HG02884 (cell line): Measurements from ENCODE around the gene G6PC2.
A peak's percentile ranks its signal among the peaks of the same experiment; 100 is the strongest.
"Not testable (repeated sequence)": the region's sequence is repeated elsewhere in the genome, so short reads cannot be mapped to it uniquely, and the experiment has no call there.

Experiments
- ATAC-seq: cut with Tn5 transposase; IDR thresholded peaks from one replicate; pipeline ENCODE4 v1.9.1; 2021; ENCODE audit warnings: mild to moderate bottlenecking, moderate library complexity; ENCODE audit not compliant: unreplicated experiment

G6PC2 gene

DNA sequence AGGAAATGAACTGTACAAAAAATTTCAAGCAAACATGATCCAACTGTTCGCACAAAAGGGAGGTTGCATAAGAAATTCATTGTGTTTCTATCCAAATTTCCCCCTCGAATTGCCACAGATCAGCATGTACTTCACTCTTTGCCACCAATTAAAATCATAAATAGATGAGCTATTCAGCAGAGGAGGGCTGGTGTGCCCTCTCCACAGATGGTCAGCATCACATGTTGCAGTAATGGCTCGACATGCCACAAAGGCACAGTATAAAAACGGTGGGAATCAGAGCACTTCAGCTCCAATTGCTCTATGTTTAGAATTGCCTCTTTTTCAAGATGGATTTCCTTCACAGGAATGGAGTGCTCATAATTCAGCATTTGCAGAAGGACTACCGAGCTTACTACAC is at the start of gene G6PC2:
G6PC2 (plus strand) TSS at position 289 of the 400 bp plus-strand sequence; CDS start at position 330, 41 bp downstream.
- no peak for ATAC-seq

DNA sequence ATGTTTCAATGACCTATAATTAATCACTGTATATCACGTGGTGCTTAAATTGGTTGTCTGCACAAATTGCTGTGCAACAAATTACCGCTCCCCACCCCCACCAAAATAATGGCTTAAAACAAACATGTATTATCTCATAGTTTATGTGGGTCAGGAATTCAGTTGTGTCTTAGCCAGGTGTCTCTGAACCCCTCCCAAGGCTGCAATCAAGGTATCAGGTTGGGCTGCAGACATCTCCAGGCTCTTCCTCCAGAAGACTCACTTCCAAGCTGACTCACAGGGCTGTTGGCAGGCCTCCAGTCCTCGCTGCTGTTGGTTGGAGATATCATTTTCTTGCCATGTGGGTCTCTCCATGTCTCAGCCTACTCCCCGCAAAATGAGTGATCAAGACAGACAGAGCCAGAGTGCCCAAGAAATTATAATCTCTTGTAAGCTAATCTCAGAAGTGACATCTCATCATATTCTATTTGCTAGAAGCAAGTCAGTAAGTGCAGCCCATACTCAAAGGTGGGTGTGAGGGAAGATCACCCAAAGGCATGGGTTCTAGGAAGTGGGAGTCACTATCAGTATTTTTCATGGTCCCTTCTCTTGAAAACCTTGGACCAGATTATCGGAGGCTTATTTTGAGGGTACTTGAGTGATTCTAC is 49.3 kb upstream of the G6PC2 start:
- ATAC-seq, result no peak

GRCh38 chr2:168852481-168852880 is 48.6 kb upstream of the G6PC2 start:
- ATAC-seq, result no peak

GRCh38 chr2:168853471-168853870 is 47.6 kb upstream of the G6PC2 start:
- no peak for ATAC-seq

DNA sequence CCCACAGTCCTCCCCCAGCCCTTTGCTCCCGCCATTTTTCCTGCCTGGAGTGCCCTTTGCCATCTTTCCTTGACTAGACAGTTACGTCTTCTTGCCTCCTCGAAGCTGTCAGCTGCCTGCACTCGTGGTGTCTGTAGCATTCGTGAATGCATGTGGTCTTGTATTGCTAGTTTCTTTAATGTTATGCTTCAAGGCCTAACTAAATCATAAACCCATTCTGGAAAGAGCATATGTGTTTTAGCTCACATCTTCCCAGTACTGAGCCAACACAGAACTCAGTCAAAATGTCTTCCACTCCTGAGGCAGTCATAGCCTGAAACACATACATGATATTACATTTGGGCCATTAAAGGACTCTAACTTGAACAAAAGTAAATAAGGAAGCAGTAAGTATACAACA is 46.4 kb upstream of the G6PC2 start:
- no peak for ATAC-seq

- no peak for ATAC-seq
These were observed 45.5 kb upstream of the G6PC2 start for GRCh38 chr2:168855601-168856000.

DNA sequence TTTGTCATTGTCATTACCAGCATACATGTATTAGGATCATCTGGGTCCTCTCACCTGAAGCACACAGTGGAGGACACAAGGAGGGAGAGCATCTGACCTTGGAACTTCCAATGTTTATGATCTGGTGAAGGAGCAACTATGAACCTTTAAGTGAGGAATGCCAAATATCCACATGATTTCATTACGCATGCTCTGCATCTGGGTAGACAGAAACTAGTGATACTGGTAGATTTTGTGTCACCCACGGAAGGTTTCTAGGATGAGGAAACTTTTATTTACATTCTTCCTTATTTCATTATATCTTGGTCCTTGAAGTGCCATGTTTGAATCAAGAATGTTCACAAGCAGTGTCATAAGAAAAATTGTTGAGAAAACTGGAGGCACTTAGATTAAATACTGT is 42.9 kb upstream of the G6PC2 start:
- no peak for ATAC-seq

DNA sequence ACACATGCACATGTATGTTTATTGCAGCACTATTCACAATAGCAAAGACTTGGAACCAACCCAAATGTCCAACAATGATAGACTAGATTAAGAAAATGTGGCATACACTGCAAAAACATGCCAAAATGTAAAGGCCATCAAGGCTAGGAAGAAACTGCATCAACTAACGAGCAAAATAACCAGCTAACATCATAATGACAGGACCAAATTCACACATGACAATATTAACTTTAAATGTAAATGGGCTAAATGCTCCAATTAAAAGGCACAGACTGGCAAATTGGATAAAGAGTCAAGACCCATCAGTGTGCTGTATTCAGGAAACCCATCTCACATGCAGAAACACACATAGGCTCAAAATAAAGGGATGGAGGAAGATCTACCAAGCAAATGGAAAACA is 33.9 kb upstream of the G6PC2 start:
- ATAC-seq, result not testable (repeated sequence)

DNA sequence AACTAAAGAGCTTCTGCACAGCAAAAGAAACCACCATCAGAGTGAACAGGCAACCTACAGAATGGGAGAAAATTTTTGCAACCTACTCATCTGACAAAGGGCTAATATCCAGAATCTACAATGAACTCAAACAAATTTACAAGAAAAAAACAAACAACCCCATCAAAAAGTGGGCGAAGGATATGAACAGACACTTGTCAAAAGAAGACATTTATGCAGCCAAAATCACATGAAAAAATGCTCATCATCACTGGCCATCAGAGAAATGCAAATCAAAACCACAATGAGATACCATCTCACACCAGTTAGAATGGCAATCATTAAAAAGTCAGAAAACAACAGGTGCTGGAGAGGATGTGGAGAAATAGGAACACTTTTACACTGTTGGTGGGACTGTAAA is 30.7 kb upstream of the G6PC2 start:
- not testable (repeated sequence) for ATAC-seq

GRCh38 chr2:168870824-168871223 is 30.3 kb upstream of the G6PC2 start:
- ATAC-seq, result not testable (repeated sequence)

- ATAC-seq, result no peak
These were observed 26.6 kb upstream of the G6PC2 start for GRCh38 chr2:168874368-168875054.

- ATAC-seq, result not testable (repeated sequence)
These were observed 18.9 kb upstream of the G6PC2 start for GRCh38 chr2:168882163-168882562.

- ATAC-seq, result no peak
These were observed 16.1 kb upstream of the G6PC2 start for GRCh38 chr2:168884975-168885374.

- ATAC-seq, result no peak
These were observed 11.5 kb upstream of the G6PC2 start for GRCh38 chr2:168889635-168890005.

DNA sequence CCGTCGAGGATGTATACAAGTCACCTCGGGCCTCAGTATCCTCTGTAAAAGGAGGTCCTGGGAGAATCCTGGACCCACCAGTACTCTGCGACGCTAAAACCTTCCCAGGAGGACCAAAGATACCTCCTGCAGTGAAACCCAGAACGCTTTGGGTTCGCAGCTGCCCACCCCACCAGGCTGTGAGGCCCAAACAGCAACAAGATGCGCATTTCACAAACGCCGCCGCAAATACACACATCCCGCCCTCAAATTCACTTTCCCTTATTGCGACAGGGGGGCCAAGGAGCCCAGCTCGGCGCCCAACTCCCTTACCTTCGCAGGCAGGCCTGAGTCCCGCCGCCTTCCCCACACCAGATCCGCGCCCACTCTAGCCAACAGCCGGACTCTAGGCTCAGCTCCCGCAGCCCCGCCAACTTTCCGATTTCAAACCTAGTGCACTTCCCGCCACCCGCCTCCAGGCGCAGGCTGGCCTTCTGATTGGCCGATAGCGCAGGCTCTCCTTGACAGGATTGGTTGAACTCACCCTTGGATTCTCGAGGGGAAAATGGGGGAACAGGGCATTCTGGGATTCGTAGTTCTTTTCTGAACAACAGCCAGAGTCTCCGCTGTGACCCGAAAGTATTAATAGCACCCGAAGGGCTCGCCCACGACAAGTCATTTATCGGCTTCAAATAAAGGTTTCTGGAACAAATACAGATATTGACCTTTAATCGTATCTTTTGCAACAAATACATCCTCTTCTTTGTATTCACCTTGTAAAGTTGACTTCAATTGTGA is 10.9 kb upstream of the G6PC2 start, which contains the start of gene SPC25:
SPC25 (minus strand) TSS at position 425 of the 777 bp plus-strand sequence. CDS start 911 bp downstream, outside the sequence.
- ATAC-seq, result peak; percentile 100

GRCh38 chr2:168892327-168892726 is 8.8 kb upstream of the G6PC2 start:
- no peak for ATAC-seq

- no peak for ATAC-seq
These were observed 7.0 kb upstream of the G6PC2 start for GRCh38 chr2:168894101-168894500.

- ATAC-seq, result no peak
These were observed 6.4 kb upstream of the G6PC2 start for GRCh38 chr2:168894720-168895119.

GRCh38 chr2:168895771-168896170 is 5.3 kb upstream of the G6PC2 start:
- no peak for ATAC-seq

- no peak for ATAC-seq
These were observed 4.3 kb upstream of the G6PC2 start for GRCh38 chr2:168896783-168897182.

GRCh38 chr2:168897449-168897848 is 3.6 kb upstream of the G6PC2 start:
- ATAC-seq, result no peak

- no peak for ATAC-seq
These were observed 2.8 kb downstream of the G6PC2 start for GRCh38 chr2:168903888-168904287.
